Measurements from ENCODE around the gene SSC5D.
A peak's percentile ranks its signal among the peaks of the same experiment; 100 is the strongest.
"Not testable (repeated sequence)": the region's sequence is repeated elsewhere in the genome, so short reads cannot be mapped to it uniquely, and the experiment has no call there.

SSC5D gene

DNA sequence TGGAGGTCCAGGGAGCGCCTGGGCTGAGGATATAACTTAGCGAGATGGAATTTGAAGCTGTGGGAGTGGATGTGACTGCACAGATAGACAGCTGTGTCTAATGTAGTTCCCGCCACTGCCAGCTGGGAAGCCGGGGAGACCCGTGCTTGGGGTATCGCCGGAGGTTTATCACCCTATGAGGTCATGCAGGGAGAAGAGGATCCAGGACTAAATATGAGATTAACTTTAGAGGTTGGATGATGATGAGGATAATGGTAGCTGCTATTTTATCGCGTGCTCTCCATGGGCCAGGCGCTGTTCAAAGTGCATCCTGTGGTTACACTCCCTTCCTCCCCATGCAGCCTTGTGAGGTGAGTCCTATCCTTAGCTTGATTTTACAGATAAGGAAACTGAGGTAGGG lies 19.9 kb downstream of the SSC5D start:
- DNase-seq: no peak

DNA sequence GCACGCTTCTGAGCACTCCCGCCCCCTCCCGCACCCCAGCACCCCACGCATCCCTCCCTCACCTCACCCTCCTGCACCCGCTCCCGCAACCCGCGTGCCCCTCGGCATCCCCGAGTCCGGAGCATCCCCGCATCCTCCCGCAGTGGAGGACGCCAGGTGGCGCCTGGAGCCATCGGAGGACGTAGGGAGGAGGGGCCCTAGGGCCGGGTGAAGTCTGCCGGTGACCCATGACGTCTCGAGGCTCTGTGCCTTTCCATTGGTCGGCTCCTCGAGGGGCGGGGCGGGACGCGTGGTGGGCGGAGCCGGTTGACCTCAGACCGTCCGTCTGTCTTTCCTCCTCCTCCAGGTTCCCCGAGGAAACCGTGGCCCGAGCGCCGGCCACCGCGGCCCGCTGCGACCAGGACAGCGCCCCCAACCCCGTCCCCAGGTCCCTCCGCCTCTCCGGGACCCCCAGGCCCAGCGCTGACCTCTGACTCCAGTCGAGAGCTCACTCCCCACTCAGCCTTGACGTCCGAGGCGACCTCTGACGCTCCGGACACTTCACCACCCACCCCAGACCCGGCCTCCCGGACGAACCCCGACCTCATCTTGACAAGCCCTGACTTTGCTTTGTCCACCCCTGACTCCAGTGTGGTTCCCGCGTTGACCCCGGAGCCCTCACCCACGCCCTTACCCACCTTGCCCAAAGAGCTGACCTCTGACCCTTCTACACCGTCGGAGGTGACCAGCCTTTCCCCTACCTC lies 28.8 kb downstream of the SSC5D start:
- peak; percentile 68 for DNase-seq

DNA sequence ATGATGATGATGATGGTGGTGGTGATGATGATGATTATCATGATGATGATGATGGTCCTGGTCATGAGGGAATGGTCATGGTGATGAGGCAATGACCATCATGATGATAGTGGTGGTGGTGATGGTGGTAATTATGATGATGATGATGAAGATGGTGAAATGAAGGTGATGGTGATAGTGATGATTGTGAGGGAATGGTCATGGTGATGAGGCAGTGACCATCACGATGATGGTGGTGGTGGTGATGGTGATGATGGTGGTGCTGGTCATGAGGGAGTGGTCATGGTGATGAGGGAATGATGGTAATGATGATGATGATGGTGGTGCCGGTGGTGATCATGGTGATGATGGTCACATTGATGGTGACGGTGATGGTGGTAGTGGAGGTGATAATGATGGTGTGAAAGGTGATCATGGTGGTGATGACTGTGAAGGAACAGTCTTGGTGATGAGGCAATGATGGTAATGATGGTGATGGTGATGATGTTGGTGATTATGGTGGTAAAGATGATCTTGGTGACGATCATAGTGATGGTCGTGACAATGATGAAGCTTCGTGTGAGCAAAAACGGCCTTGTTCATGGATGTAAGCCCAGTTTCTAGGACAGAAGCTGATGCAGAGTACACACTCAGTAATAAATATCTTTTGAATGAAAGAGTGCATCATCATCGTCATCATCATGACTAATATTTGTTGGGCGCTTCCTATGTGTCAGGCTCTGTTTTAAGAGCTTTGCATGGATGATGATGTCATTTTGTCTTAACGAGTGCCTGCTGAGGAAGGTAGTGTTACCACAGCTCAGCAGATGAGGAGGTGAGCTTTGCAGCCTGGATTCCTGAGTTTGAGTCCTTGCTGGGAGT lies 31.4 kb downstream of the SSC5D start:
- DNase-seq: no peak

DNA sequence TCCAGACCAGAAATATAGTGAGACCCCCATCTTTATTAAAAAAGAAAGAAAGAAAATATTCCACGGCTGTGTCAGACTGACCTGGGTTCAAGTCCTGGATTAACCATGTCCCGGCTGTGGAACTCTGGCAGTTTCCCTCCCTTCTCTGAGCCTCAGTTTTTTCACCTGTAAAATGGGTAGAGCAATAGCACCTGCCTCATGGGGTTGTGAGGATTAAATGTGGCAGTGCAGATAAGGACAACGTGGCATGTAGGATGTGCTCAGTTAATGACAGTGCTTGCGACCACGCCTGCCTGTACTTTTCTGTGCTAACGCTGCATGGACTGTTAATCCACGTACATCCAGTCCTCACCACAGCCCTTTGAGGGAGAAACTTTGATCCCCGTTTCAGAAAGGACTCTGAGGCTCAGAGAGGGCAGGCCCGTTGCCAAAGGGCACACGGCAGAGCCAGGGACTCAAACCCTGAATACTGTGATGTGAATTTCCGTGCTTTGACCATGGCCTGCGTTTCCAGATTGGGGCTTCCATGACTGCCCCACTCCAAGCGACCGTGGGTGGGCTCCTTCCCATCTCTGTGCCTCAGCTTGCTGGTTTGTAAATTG lies 32.6 kb downstream of the SSC5D start:
- DNase-seq: no peak

DNA sequence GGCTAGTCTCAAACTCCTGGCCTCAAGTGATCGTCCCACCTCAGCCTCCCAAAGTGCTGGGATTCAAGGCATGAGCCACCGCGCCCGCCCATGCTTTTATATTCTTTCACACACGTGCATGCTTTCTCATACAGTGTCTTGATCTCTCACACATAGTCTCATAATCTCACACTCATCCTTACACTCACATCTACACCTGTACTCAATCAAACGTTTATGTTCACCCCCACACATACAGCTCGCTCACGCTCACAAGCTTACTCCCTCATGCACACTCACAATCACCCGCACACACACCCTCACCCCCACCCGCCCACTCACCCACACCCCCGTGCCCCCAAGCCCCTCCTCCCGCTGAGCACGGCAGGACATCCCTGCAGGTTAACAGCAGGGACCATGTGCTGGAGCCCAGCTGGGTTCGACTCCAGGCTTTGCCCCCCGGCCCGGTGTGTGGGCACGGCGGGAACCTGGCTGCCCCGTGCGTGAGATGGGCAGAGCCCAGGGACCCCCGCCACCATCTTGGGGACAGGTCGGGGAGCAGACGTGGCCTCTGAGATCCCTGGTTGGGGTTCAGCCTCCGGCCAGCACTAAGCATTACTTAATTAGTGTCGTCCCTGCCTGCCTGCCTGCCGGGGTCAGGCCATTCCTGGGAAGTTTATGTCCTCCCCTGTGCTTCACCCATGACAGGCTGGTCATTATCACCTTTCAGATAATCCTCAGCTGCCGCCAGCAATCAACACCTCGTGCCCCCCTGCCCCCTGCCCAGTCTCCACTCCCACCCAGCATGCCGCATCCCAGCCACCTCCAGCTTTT lies 37.3 kb downstream of the SSC5D start:
- DNase-seq: no peak

DNA sequence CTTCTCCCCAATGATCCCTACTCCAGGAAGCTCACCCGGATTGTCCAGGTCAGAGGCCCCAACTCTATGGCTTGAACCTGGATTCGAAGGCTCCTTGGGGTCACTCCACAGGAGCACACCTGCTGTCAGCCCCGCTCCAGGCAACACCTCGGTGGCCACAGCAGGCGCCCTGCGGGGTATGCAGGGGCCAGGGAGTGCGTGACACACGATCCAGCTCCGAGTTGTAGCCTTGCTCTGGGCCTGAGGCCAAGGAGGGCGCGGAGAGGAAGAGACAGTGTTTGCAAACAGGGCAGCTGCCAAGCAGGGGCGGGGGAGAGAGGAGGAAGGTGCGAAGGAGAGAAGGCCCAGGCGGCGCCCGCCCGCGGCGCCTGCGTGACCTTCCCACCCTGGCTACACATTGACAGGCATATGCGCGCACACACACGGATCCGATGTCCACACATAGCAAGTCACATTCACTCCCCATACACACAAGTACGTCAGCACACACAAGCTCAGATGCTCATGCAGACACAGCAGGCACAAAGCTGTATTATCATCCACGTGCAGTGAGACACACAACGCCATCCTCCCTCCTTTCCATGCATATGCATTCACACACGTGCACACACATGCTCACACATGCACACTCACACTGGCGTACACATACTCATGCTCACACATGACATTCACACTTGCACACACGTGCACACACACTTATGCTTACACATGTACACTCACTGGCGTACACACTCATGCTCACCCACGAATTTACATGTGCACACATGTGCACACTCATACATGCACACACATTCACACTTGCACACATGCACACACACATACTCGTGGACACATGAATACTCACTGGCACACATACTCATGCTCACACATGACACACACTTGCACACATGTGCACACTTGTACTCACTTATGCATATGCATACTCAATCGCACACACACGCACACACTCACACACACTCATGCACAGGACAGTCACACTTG lies 38.3 kb downstream of the SSC5D start:
- DNase-seq: peak; percentile 71

DNA sequence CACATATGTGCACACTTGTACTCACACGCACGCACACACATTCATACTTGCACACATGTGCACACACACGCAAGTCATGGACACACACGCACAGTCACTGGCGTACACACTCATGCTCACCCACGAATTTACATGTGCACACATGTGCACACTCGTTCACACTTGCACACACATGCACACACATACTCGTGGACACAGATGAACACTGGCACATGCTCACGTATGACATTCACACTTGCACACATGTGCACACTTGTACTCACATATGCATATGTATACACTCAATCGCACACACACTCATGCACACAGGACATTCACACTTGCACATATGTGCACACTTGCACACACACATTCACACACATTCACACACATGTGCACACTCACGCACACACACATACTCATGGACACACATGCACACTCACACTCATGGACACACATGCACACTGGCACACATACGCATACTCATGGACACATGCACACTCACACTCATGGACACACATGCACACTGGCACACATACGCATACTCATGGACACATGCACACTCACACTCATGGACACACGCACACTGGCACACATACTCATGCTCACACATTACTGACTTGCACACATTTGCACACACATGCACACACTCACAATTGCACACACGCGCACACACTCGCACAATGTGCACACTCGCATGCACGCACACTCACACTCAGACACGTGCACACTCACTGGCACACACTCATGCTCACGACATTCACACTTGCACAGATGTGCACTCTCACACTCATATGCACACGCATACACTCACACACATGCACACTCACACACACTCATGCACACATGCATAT lies 39.2 kb downstream of the SSC5D start:
- no peak for DNase-seq

DNA sequence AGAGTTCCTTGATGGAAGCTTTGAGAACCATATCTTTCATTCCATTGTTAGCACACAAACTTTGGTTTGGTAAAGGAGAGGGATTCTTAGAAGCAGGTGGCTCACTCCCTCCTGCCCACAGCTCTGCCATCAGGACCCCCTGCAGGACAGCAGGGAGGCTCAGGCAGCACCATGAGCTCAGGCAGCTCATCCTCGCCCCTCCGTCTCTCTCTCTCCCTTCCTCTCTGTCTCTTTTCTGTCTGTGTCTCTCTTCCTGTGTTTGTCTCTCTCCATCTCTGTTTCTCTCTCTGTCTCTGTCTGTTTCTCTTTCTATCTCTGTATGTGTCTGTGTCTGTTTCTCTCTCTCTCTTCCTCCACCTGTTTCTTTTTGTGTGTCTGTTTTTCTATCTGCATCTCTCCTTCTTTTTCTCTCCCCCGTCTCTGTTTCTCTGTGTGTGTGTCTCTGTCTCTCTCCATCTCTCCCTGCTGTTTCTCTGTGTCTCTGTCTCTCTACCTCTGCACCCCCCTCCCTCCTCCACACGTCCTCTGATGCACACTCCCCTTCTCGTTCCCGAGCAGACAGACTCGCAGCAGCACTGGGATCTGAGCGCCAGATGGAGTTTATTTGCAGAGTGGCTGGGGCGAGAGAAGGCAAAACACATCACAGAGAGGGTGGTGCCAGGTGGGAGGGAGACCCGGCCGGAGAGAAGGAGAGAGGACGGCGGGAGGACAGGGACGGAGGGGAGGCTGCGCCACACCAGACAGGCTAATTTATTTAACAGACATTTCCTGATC lies 40.0 kb downstream of the SSC5D start:
- DNase-seq: peak; percentile 15

DNA sequence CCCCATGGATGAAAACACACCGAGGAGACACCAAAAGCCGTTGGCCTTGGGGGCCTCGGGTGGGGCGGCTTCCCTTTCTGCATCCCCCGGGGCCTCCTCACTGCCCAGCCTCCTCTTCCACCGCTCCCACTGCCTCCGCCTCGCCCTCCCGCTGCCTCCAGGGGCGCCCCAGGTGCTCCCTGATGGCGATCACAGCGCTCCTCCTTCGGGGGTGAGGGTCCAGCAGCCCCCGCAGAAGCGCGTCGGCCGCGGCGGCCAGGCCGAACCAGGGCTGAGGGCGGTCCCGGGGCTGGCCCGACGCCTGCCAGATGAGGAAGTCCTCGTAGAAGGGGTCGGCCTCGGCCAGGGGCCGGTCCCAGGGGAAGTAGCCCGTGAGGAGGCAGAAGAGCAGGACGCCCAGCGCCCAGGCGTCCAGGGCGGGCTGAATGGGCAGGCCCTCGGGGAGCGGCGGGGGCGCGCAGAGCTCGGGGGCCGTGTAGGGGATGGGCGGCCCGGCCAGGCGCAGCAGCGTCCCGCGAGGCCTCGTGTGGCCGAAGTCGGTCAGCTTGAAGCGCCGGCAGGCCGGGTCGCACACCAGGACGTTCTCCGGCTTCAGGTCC lies 41.5 kb downstream of the SSC5D start:
- no peak for DNase-seq

DNA sequence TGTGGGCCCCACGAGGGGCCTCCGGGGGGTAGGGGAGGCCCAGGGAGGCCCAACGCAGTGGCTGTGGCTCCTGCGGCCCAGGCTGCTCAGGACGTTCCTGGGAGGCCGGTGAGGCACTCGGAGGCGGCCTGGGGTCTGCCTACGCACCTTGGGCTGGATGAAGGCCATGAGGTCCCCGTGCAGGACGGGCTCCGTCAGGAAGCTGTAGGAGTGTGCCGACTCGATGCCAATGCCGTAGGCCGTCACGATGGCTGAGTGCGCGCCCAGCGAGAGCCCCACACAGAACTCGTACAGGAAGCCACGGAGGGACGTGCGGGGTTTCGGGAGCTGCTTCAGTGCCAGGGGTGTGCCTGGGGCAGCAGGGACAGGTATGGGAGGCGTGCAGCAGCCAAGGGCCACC lies 42.8 kb downstream of the SSC5D start:
- DNase-seq: no peak

DNA sequence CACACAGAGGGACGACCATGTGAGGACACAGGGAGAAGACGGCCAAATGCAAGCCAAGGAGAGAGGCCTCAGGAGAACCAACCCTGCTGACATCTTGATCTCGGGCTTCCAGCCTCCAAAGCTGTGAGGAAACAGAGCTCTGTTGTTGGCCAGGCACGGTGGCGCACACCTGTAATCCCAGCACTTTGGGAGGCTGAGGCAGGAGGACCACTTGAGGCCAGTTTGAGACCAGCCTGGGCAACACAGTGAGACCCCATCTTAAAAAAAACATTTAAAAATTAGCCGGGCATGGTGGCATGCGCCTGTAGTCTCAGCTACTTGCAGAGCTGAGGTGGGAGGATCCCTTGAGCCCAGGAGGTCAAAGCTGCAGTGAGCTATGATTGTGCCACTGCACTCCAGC lies 46.0 kb downstream of the SSC5D start:
- DNase-seq: not testable (repeated sequence)

DNA sequence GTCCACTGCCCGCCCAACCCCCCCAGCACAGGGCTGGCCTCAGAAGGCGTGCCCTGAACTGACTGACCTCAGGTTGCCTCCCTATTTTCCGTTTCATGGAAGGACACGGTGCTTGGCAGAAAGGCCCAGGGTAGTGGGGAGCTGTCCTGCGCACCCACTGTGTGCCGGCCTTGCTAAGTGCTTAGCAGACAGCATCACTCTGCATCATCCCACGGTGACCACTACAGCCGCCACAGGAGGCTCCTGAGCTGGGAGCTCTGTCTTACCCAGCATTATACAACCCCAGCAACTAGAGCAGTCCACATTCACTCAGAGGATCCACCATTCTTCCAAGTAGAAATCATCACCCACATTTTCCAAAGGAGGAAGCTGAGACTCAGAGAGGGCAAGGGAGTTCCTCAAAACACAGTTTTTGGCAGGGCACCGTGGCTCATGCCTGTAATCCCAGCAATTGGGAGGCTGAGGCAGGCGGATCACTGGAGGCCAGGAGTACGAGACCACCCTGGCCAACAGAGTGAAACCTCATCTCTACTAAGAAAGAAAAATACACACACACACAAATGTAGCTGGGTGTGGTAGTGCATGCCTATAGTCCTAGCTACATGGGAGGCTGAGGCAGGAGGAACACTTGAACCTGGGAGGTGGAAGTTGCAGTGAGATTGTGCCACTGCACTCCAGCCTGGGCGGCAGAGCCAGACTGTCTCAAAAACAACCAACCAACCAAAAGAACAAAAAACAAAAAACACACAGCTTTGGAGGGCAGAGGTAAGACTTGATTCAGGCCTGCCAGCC lies 47.1 kb downstream of the SSC5D start:
- no peak for DNase-seq

DNA sequence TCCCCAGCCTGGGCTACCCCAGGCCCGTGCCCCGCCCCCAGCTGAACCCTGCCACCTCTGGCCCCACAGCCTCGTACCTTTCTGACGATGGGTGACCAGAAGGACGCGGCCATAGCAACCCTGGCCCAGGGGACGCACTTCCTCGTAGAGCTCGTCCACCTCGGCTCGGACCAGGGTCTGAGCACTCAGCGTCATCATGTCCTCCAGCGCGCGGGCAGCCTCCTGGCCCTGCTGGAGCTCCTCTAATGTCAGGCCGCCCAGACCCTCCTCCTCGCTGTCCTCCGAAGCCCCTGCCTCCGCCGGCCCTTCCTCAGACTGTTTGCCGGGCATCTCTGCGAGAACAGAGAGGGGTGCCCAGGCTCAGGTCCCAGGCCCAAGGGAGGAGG lies 47.7 kb downstream of the SSC5D start:
- no peak for DNase-seq

DNA sequence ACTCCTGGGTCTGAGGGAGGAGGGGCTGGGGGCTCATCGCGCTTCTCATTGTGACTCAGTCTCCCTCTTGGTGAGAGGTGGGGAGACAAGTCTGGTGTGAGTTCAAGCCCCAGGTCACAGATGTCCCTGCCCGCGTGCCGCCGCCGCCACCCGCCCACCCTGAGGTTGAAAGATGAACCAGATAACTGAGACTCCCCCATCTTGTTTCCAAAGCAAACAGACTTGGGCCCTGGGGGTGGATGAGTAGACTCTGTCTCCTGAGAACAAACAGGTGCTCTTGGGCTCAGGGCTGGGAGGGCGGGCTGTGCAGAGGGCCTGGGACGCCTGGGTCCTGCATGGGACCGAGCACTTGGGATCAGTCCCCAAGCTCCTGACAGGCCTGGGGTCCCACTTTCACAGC lies 48.1 kb downstream of the SSC5D start:
- DNase-seq: no peak

DNA sequence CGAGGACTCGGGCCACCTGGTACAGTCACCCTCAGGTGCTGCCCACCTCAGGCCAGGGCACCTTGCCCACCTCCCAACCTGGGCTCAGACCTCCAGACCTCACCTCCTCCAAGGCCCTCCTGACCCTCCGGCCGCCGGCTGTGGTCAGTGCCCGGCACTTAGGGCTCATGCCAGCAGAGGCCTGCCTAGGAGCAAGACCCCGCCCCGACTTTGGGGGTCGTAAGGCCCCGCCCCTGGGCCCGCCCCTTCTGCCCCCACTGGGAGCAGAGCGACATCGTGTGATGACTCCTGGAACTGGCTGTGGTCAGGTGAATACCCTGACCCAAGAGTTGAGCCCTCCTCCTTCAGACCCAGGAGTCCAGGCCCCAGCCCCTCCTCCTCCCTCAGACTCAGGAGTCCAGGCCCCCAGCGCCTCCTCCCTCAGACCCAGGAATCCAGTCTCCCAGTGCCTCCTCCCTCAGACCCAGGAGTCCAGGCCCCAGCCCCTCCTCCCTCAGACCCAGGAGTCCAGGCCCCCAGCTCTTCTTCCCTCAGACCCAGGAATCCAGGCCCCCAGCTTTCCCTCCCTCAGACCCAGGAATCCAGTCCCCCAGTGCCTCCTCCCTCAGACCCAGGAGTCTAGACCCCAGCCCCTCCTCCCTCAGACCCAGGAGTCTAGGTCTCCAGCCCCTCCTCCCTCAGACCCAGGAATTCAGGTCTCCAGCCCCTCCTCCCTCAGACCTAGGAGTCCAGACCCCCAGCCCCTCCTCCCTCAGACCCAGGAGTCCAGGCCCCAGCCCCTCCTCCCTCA lies 48.9 kb downstream of the SSC5D start, which contains the start of gene SBK2:
TSS of gene SBK2 (minus strand) at position 183 of the 790 bp plus-strand sequence. CDS start 839 bp downstream, outside the sequence.
- no peak for DNase-seq

DNA sequence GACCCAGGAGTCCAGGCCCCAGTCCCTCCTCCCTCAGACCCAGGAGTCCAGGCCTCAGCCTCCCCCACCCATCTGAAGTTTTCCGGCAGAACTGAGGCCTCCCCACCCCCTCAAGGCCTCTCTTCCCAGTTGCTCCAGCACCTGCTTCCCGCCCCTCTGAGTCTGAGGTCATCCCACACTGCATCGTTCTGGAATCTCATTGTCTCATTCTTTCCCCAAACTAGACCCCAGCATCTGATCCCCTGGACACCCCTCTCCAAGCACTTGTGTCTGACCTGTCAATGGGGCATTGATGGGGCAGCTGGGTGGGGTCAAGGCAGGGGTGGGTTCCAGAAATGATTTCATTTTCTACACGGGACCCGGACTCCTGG lies 49.5 kb downstream of the SSC5D start:
- no peak for DNase-seq

DNA sequence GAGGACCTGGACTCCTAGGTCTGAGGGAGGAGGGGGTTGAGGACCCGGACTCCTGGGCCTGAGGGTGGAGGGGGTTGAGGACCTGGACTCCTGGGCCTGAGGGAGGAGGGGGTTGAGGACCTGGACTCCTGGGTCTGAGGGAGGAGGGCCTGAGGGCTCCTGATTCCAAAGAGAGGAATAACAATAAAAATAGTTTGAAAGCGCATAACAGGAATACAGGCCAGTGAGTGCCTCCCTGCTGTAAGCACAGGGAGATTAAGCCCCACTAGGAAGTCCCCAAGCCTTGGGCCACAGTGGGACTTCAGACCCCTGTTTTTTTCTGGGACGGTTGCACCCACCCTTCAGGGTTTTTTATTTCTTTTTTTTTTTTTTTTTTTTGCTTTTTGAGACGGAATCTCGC lies 49.9 kb downstream of the SSC5D start:
- no peak for DNase-seq
